Gastroesophageal sphincter (tissue), 4 donors: ENCODE results near the gene PSME1. TPM values are rescaled to one million over a fixed set of nuclear protein-coding genes. Genes with fewer than 3 reads are reported as not detected.

Experiments used
- ATAC-seq: fragments of 150-250 bp; one replicate; pipeline ENCODE4 v1.9.1; 2016; ENCODE audit warnings: mild to moderate bottlenecking, moderate library complexity
- H3K27ac ChIP-seq, 4 donors: fragments of 200-600 bp; sonication (generic) in 3 of 4; 1 replicate in 3 of 4; 2 replicates in 1 of 4; pipeline ENCODE4 v1.5.1; 2016 to 2019
- H3K27me3 ChIP-seq: fragments of 200-600 bp; sonication (generic); one replicate; pipeline ENCODE4 v1.5.1; 2019
- H3K36me3 ChIP-seq, 2 donors: fragments of 200-600 bp; sonication (generic); one replicate each; pipeline ENCODE4 v1.5.1; 2019; ENCODE audit warnings: control low read depth in 1 of 2
- H3K4me1 ChIP-seq, 3 donors: fragments of 200-600 bp; sonication (generic); 1 replicate in 2 of 3; 2 replicates in 1 of 3; pipeline ENCODE4 v1.5.1; 2016 to 2019; ENCODE audit warnings: control low read depth in 2 of 3
- H3K4me3 ChIP-seq, 2 donors: fragments of 200-600 bp; sonication (generic); one replicate each; pipeline ENCODE4 v1.5.1; 2019; ENCODE audit warnings: mild to moderate bottlenecking in 1 of 2, moderate library complexity in 1 of 2
- H3K9me3 ChIP-seq, 3 donors: fragments of 200-600 bp; sonication (generic); one replicate each; pipeline ENCODE4 v1.5.1; 2017 to 2019; ENCODE audit warnings: control low read depth in 2 of 3
- EP300 ChIP-seq: sonication (generic); formaldehyde crosslinking; IDR thresholded peaks from one replicate; pipeline ENCODE4 v1.6.1; 2017; ENCODE audit warnings: antibody characterized with exemption, mild to moderate bottlenecking
- POLR2A ChIP-seq, 2 donors: fragments of 450-650 bp; IDR thresholded peaks; one replicate each; pipeline ENCODE4 v1.6.1; 2017; ENCODE audit warnings: antibody characterized with exemption in 2 of 2, mild to moderate bottlenecking in 2 of 2, moderate library complexity in 1 of 2
- POLR2AphosphoS5 ChIP-seq: sonication (generic); formaldehyde crosslinking; IDR thresholded peaks from one replicate; pipeline ENCODE4 v1.6.1; 2017; ENCODE audit warnings: antibody characterized with exemption
- WGBS, 2 donors: methylation state at CpG; one replicate each; pipeline ENCODE4 v1.1.5; 2018; ENCODE audit warnings: low coverage in 1 of 2; 5-methylcytosine and 5-hydroxymethylcytosine counted together
- total RNA-seq, 4 donors: library from RNA; depleted of rRNA; stranded (reverse); fragments of >200 nt; gene quantifications; one replicate each; pipeline ENCODE4 v1.1.0, GENCODE V29; 2016
- TF ChIP-seq, protein P1 (sequence below), 4 experiments: fragments of 200-600 bp in 2 of 4; fragments of 450-650 bp in 2 of 4; sonication (generic) in 1 of 4; IDR thresholded peaks; one replicate each; pipeline ENCODE4 v1.5.1; 2017 to 2019; ENCODE audit warnings: antibody characterized with exemption in 4 of 4, mild to moderate bottlenecking in 2 of 4, moderate library complexity in 2 of 4

PSME1 gene
- total RNA-seq, 4 donors from 2014 or later: 114 to 186 (median 127) TPM

DNA sequence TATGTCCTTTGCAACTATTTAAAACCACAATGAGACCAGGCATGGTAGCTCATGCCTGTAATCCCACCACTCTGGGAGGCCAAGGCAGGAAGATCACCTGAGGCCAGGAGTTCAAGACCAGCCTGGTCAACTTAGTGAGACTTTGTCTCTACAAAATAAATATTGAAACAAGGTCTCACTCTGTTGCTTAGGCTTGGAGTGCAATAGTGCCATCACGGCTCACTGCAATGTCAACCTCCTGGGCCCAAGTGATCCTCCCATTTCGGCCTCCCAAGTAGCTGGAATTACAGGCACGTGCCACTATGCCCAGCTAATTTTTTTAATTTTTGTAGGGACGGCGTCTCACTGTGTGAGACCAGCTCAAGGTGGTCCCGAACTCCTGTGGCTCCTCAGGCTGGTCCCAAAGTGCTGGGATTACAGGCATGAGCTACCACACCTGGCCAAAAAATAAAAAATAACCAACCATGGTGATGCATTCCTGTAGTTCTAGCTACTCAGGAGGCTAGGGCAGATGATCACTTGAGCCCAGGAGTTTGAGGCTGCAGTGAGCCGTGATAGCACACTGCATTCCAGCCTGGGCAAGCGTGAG, 6.5 kb upstream of the PSME1 start:
- TF ChIP-seq, protein P1, sequence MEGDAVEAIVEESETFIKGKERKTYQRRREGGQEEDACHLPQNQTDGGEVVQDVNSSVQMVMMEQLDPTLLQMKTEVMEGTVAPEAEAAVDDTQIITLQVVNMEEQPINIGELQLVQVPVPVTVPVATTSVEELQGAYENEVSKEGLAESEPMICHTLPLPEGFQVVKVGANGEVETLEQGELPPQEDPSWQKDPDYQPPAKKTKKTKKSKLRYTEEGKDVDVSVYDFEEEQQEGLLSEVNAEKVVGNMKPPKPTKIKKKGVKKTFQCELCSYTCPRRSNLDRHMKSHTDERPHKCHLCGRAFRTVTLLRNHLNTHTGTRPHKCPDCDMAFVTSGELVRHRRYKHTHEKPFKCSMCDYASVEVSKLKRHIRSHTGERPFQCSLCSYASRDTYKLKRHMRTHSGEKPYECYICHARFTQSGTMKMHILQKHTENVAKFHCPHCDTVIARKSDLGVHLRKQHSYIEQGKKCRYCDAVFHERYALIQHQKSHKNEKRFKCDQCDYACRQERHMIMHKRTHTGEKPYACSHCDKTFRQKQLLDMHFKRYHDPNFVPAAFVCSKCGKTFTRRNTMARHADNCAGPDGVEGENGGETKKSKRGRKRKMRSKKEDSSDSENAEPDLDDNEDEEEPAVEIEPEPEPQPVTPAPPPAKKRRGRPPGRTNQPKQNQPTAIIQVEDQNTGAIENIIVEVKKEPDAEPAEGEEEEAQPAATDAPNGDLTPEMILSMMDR (IDR thresholded peaks at IDR 0.05): no peak
- TF ChIP-seq POLR2A (IDR thresholded peaks at IDR 0.05) (no peak), EP300 (no peak), POLR2AphosphoS5 (no peak)
- Histone ChIP-seq H3K36me3 (peaks cover 0 to 5% of the 10 kb centered on the region in 2 donors), H3K4me3 (no peak overlapping the region), H3K9me3 (no peaks in the 10 kb centered on the region), H3K4me1 (peaks cover 0 to 20% (median 2%) of the 10 kb centered on the region in 3 donors), H3K27ac (no peak overlapping the region), H3K27me3 (no peaks in the 10 kb centered on the region)
- no peak for ATAC-seq
- WGBS, 2 donors: 94 to 96% methylated on average over 3 to 5 of the region's 8 CpGs

DNA sequence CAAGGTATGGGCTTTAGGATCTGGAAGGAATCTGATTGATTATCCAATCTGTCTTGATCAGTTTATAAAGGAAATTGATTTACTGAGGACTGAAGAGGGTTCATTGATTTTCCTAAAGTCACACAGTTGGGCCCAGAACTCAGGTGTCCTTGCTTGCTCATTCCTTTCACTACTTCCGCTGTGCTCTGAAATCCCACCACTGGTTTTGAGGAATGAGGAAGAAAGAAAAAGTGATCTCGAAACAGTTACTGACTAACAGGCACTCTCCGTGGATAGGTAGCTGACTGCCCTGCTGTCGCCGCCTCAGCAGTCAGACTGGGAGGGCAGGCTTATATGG, 5.6 kb upstream of the PSME1 start, which contains the start of gene FITM1:
Gene FITM1 (plus strand): TSS at position 280 of the 337 bp plus-strand sequence. CDS start 905 bp downstream, outside the sequence.
- H3K4me1 ChIP-seq: peaks cover 0 to 22% (median 2%) of the 10 kb centered on the region in 3 donors
- 80 to 86% methylated on average over 1 of the region's 5 CpGs for WGBS, 2 donors
- no peaks in the 10 kb centered on the region for H3K36me3 ChIP-seq
- no peaks in the 10 kb centered on the region for H3K27me3 ChIP-seq
- no peak for TF ChIP-seq POLR2AphosphoS5
- TF ChIP-seq, protein P1 (IDR thresholded peaks at IDR 0.05): no peak
- no peak for TF ChIP-seq EP300
- TF ChIP-seq POLR2A (IDR thresholded peaks at IDR 0.05): no peak
- H3K27ac ChIP-seq: peak within 1 kb of the TSS in 3 of 4 donors; percentile 46 to 69 (median 58)
- no peak for ATAC-seq
- H3K9me3 ChIP-seq: no peaks in the 10 kb centered on the region
- H3K4me3 ChIP-seq: no peak within 1 kb of the TSS

DNA sequence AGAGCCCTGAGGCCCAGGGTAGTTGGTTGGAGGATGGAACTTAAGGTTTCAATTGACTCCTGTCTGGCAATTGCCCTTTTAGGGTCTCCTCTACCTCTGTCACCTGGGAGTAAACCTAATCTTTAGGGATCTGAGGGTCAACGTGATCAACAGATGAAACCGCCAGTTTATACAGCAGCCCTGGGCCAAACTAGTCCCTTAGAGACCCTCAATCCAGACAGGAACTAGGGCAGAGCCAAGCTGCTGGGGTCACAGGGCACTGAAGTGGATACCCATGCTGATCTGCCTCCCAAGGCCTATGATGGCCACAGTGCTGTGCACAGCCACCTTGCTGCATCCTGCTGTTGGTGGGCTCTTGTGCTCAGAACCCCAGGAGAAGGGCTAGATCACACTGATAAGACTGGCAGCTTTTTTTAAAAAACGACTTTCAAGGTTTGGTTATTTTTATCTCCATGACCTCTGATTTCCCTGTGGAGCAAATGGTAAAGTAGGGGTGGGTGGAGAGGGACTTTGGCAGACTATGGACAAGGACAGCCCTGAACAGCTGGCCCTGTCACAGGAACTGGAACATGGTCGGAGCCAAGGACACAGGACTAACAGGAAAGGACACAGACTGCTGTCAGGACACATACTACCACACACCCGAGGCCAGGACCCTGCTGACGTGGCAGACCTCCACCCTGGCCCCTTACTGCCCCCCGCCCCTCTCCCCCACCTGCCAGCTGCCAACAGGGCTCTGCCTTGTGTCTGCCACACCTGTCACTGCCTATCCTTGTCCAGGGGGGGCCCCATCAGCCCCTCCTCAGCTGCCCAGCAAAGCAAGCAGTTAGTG, 5.1 kb upstream of the PSME1 start:
- Histone ChIP-seq H3K27ac (peak overlapping the region in 3 of 4 donors; percentile 46 to 69 (median 58)), H3K4me1 (peaks cover 0 to 26% (median 2%) of the 10 kb centered on the region in 3 donors), H3K36me3 (no peaks in the 10 kb centered on the region), H3K4me3 (no peak overlapping the region), H3K9me3 (no peaks in the 10 kb centered on the region), H3K27me3 (no peaks in the 10 kb centered on the region)
- ATAC-seq: no peak
- TF ChIP-seq EP300 (no peak), POLR2A (IDR thresholded peaks at IDR 0.05) (no peak), POLR2AphosphoS5 (no peak)
- TF ChIP-seq, protein P1 (IDR thresholded peaks at IDR 0.05): no peak
- WGBS, 2 donors: 0% methylated on average over 1 of the region's 7 CpGs; no CpG with 5 or more reads in 1 of the 2 donors

DNA sequence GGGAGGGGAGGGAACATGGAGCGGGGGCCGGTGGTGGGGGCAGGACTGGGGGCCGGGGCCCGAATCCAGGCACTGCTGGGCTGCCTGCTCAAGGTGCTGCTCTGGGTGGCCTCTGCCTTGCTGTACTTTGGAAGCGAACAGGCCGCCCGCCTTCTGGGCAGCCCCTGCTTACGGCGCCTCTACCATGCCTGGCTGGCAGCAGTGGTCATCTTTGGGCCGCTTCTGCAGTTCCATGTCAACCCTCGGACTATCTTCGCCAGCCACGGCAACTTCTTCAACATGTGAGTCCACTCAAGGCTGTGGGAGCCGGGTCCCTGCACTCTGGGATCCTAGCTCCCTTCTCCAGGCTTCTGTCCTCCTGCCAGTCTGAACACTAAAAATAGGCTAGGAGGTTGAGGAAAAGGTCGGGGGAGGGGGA, 4.4 kb upstream of the PSME1 start:
- ATAC-seq: no peak
- Histone ChIP-seq H3K4me3 (no peak overlapping the region), H3K27ac (peak overlapping the region in 3 of 4 donors; percentile 46 to 69 (median 58)), H3K9me3 (no peaks in the 10 kb centered on the region), H3K36me3 (no peaks in the 10 kb centered on the region), H3K4me1 (peaks cover 0 to 29% (median 4%) of the 10 kb centered on the region in 3 donors), H3K27me3 (no peaks in the 10 kb centered on the region)
- TF ChIP-seq, protein P1 (IDR thresholded peaks at IDR 0.05): no peak
- no peak for TF ChIP-seq EP300
- TF ChIP-seq POLR2AphosphoS5: no peak
- TF ChIP-seq POLR2A (IDR thresholded peaks at IDR 0.05): no peak
- WGBS, 2 donors: 80% methylated on average over 1 of the region's 15 CpGs; no CpG with 5 or more reads in 1 of the 2 donors
